NB4 (cell line): Measurements from ENCODE around the gene MICU1.

ENCODE experiments used
- CTCF ChIP-seq: IDR thresholded peaks from one replicate; pipeline ENCODE4 v1.5.1; 2012; ENCODE audit warnings: low read depth, low read length
- POLR2A ChIP-seq: IDR thresholded peaks from 2 replicates; pipeline ENCODE4 v1.6.1; 2011; ENCODE audit warnings: mild to moderate bottlenecking; ENCODE audit not compliant: insufficient read length; ENCODE audit errors: extremely low read depth

GRCh38 chr10:72480861-72481260 lies 145.0 kb downstream of the MICU1 start:
- TF ChIP-seq CTCF (no peak), POLR2A (no peak)
